NCI-H1694 (cell line): ENCODE data around the gene LVRN.

Experiments used
- DNase-seq: peaks from one replicate; lab custom pipeline; 2025; lab: John Stamatoyannopoulos, UW

The LVRN gene

DNA sequence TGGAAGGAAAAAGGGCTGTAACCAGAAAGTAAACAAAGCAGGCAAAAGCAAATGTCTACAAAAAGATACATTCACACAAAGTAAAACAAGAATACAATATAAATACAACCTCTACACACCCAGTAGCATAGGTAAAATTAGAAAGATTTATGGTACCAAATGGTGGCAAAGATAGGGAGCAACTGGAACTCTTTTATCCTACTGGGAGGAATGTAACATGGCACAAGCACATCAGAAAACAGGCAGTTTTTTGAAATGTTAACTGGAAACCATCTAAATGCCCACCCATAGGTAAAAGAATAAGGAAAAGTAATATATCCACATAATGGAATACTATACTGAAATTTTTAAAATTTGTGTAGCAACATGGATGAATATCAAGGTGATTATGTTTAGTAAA is 61.3 kb downstream of the LVRN start:
- no peak for DNase-seq

GRCh38 chr5:116025866-116026265 is 63.6 kb downstream of the LVRN start:
- DNase-seq = no peak

- DNase-seq = no peak
Observed at GRCh38 chr5:116032094-116032517, 69.8 kb downstream of the LVRN start, which contains the start of gene ARL14EPL. TSS of gene ARL14EPL (plus strand) at chr5:116032472. CDS start at chr5:116051466, 18,994 bp downstream.

DNA sequence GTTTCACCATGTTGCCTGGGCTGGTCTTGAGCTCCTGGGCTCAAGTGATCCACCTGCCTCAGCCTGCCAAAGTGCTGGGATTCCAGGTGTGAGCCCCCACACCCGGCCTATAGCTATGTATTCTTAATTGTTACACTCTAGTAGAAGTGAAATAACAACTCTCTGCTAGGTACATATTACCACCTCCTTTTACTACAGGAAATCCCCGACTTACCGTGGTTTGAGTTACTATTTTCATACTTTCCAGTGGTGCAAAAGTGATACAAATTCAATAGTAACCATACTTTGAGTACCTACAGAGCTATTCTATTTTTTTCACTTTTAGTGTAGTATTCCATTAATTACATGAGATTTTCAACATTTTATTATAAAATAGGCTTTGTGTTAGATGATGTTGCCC is 70.7 kb downstream of the LVRN start:
- no peak for DNase-seq

- no peak for DNase-seq
Observed at GRCh38 chr5:116035123-116035522, 72.8 kb downstream of the LVRN start.

- DNase-seq = no peak
Observed at GRCh38 chr5:116037236-116037822, 75.1 kb downstream of the LVRN start.

DNA sequence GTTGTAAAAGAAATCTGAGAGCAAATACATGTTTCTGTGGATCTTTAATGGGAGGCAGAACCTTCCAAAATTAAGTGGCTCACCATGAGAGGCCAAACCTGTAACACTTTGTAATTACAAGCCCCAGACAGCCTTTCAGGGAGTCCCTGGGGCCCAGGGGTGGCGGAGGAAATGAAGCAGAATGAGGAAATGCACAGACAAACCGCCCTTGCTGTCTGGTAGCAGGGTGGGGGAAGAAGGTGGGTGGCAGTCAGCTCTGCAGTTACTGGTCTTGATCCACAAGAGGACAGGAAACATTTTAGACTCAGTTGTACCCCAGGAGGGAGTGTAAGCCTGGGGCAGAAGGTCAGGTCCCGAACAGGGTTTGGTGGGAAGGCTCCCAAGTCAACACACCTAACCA is 76.5 kb downstream of the LVRN start:
- DNase-seq = no peak

DNA sequence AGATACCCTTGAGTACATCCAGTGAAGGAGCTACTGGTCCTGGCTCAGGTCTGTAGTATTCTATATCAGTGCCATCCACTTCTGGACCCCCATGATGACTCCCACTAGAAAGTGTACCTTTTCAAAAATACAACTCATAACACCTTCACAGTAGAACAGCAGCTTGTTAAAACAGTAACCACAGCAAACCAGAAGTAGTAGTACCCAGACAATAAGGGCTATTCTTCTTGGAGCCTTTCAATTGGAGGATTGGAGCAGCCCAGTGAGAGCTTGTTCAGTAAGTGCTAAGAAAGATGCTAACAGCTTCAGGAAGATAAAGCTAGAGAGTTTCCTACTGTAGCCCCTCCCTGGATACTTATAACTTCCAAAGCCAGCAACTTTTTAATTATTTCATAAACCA is 80.1 kb downstream of the LVRN start:
- no peak for DNase-seq

DNA sequence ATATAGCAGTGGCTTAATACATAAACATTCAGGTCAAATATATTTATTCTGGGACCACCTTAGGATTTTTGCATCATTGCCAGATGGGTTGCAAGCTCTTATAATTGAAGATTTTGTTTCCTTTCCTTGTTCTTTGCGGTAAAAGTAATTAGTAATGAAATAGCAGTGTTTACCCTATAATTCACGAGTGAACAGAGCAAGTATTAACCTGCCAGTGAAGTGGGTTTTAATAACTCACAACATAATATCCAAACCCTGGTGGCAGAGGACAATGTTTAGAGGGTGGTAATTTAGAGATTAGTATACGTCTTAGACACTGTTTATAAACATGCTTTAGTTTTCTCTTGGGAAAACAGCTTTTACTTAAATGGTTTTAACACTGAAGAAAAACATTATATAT is 81.8 kb downstream of the LVRN start:
- DNase-seq = no peak

DNA sequence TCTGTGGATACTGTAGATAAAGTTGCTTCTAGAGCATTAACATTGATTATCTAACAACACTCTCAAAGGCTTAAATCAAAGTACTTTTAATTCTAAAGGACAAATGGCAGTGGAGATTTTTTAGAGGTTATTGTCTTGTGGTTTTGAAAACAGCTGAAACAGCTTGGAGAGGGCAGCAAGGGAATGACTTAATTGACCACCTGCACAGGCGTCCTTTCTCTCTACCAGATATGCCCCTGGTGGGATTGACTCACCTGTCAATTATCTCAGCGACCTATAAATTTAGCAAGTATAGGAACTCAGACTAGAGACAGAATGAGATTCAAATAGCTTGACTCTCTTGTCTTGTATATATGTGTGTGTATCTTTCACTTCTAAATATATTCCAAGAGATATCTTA is 83.5 kb downstream of the LVRN start:
- DNase-seq = no peak

DNA sequence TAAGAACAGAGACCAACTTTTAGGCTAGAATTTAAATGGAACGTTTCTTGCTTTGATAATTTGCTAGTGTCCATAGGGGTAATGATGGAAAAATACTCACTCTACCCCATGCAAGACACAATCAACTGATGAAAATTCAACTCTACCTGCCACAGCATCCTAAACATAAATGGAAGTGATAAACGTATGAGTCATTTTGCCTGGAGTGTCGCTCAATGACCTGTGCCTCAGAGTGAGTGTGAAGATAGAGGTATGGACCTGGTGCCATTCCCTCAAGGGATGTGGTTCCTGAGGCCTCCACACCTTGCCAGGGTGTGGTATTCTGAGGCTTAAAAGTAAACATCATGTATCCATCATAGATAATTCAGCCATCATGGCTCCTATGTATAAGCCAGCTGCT is 84.0 kb downstream of the LVRN start:
- DNase-seq = no peak

- DNase-seq = no peak
Observed at GRCh38 chr5:116046823-116047222, 84.5 kb downstream of the LVRN start.

- no peak for DNase-seq
Observed at GRCh38 chr5:116058346-116058936, 96.2 kb downstream of the LVRN start.

GRCh38 chr5:116062352-116062751 is 100.1 kb downstream of the LVRN start:
- no peak for DNase-seq

GRCh38 chr5:116063950-116064349 is 101.7 kb downstream of the LVRN start:
- no peak for DNase-seq

GRCh38 chr5:116068028-116068632 is 105.9 kb downstream of the LVRN start:
- peak; percentile 55 for DNase-seq

- DNase-seq = no peak
Observed at GRCh38 chr5:116071211-116071610, 108.9 kb downstream of the LVRN start.

GRCh38 chr5:116075191-116075831 is 113.0 kb downstream of the LVRN start:
- DNase-seq = no peak

DNA sequence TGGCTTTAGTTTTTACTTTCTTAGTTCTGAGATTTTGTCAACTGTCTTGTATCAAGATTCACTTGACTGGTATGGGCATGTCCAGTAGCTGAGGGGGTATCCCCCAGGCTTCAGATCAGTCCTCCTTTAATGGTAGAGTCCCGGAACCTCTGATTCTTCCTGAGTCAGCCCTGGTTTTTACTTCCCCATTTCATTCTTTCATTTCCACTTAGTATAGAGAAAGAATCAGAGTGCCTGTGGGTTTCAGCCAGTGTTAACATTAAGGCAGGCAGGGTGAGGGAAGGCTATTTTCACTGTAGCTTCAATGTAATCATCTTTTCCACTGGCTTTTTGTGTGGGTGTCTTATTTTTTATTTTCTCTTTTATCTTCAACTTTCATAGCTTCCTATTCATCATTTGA is 114.2 kb downstream of the LVRN start:
- DNase-seq = no peak
